MM.1S (cell line): ENCODE measurements around the gene ANGPTL3.

Experiments
- DNase-seq: peaks from one replicate; pipeline ENCODE4 v3.0.0-alpha.2; 2015
- H2AFZ ChIP-seq: fragments of 300-600 bp; sonication (generic); 2 replicates; pipeline ENCODE4 v1.6.0; 2016; ENCODE audit warnings: antibody characterized with exemption, low read length
- H3F3A ChIP-seq: fragments of 300-600 bp; sonication (generic); 2 replicates; pipeline ENCODE4 v1.6.1; 2016; ENCODE audit warnings: mild to moderate bottlenecking, antibody characterized with exemption, low read length, moderate library complexity, mixed read lengths; ENCODE audit not compliant: insufficient read depth
- H3K27ac ChIP-seq: fragments of 300-600 bp; sonication (generic); 2 replicates; pipeline ENCODE4 v1.5.1; 2016; ENCODE audit warnings: mild to moderate bottlenecking, low read length
- H3K27me3 ChIP-seq: fragments of 300-600 bp; sonication (generic); replicated peaks from 2 replicates; pipeline ENCODE4 v1.6.0; 2016; ENCODE audit warnings: low read length; ENCODE audit not compliant: insufficient read depth
- H3K36me3 ChIP-seq: fragments of 300-600 bp; sonication (generic); replicated peaks from 2 replicates; pipeline ENCODE4 v1.6.1; 2016; ENCODE audit warnings: mild to moderate bottlenecking, low read length, mixed read lengths; ENCODE audit not compliant: insufficient read depth
- H3K4me1 ChIP-seq: fragments of 300-600 bp; sonication (generic); 2 replicates; pipeline ENCODE4 v1.6.1; 2016; ENCODE audit warnings: low read length, mixed read lengths
- H3K4me2 ChIP-seq: fragments of 300-600 bp; sonication (generic); 2 replicates; pipeline ENCODE4 v1.6.0; 2016; ENCODE audit warnings: low read depth, low read length
- H3K4me3 ChIP-seq: fragments of 300-600 bp; sonication (generic); 2 replicates; pipeline ENCODE4 v1.5.1; 2016; ENCODE audit warnings: low read length, mixed read lengths
- H3K79me2 ChIP-seq: fragments of 300-600 bp; sonication (generic); 2 replicates; pipeline ENCODE4 v1.6.1; 2016; ENCODE audit warnings: mixed run types, low read length, mixed read lengths
- H3K9ac ChIP-seq: fragments of 300-600 bp; sonication (generic); 2 replicates; pipeline ENCODE4 v1.6.1; 2016; ENCODE audit warnings: low read length, mixed read lengths
- H3K9me2 ChIP-seq: fragments of 300-600 bp; sonication (generic); replicated peaks from 2 replicates; pipeline ENCODE4 v1.6.1; 2016; ENCODE audit warnings: mild to moderate bottlenecking, low read length, mixed read lengths; ENCODE audit not compliant: insufficient read depth
- H3K9me3 ChIP-seq: fragments of 300-600 bp; sonication (generic); replicated peaks from 2 replicates; pipeline ENCODE4 v1.6.1; 2016; ENCODE audit warnings: mild to moderate bottlenecking, low read length, mixed read lengths; ENCODE audit not compliant: insufficient read depth
- H4K20me1 ChIP-seq: fragments of 300-600 bp; sonication (generic); 2 replicates; pipeline ENCODE4 v1.6.1; 2016; ENCODE audit warnings: mild to moderate bottlenecking, low read length, moderate library complexity, mixed read lengths; ENCODE audit not compliant: insufficient read depth
- EZH2 ChIP-seq: fragments of 300-600 bp; sonication (generic); optimal IDR thresholded peaks from 2 replicates; pipeline ENCODE3; 2017; ENCODE audit warnings: low read depth, mild to moderate bottlenecking, antibody characterized with exemption, low read length, mixed read lengths
- EZH2phosphoT487 ChIP-seq: fragments of 300-600 bp; sonication (generic); IDR thresholded peaks from 2 replicates; pipeline ENCODE4 v1.6.1; 2018; ENCODE audit warnings: antibody characterized with exemption, low read length
- TF ChIP-seq, protein P1 (sequence below): fragments of 300-600 bp; sonication (generic); IDR thresholded peaks from 2 replicates; pipeline ENCODE4 v1.5.1; 2016; ENCODE audit warnings: antibody characterized with exemption, low read length, mixed read lengths

ANGPTL3 gene

DNA sequence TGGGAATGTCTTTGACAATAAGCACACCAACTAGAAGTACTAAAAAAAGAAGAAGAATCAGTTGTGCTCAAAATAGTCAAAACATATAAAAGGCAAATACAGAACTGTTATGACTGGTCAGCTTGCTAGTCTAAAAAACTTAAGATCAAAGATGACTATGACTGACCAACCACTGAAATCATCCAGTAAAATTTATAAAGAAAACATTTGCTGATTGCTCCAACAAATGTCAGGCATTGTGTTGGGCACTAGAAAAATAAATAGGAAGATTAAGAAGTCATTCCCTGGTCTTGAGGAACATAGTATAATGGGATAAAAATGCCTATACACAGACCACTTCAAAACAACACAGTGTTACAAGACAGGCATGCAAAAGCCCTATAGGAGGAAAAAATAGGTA, 9.3 kb upstream of the ANGPTL3 start:
- H3K36me3 ChIP-seq, result no peaks in the 10 kb centered on the region
- H3K79me2 ChIP-seq, result no peaks in the 10 kb centered on the region

DNA sequence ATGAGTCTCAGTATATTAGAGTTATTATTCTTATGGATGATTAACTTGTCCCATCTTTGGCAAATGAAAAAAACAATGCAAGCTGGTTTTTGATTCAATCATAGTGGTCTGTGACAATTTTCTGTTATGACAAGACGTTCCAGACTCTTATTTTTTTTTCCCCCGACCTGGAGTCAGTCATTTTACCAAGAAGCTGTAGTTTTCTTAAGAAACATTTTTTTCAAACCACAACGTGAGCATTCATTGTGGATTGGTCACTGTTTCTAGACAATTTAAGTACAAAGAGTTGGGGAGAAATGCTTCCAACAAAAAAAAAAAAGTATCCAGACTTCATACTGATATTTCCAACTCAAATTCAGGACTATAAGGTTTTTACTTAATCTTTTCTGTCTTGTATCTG, 8.0 kb upstream of the ANGPTL3 start:
- Histone ChIP-seq H3K4me1 (no peaks in the 10 kb centered on the region), H3K9me2 (no peaks in the 10 kb centered on the region), H3F3A (no peaks in the 10 kb centered on the region), H3K79me2 (no peaks in the 10 kb centered on the region), H3K27ac (no peak overlapping the region), H3K27me3 (no peaks in the 10 kb centered on the region), H4K20me1 (no peaks in the 10 kb centered on the region), H3K9me3 (no peaks in the 10 kb centered on the region), H3K36me3 (no peaks in the 10 kb centered on the region), H2AFZ (no peak overlapping the region), H3K9ac (no peak overlapping the region), H3K4me2 (no peak overlapping the region), H3K4me3 (no peak overlapping the region)
- DNase-seq, result no peak
- TF ChIP-seq EZH2phosphoT487 (no peak), EZH2 (no peak)
- TF ChIP-seq, protein P1, sequence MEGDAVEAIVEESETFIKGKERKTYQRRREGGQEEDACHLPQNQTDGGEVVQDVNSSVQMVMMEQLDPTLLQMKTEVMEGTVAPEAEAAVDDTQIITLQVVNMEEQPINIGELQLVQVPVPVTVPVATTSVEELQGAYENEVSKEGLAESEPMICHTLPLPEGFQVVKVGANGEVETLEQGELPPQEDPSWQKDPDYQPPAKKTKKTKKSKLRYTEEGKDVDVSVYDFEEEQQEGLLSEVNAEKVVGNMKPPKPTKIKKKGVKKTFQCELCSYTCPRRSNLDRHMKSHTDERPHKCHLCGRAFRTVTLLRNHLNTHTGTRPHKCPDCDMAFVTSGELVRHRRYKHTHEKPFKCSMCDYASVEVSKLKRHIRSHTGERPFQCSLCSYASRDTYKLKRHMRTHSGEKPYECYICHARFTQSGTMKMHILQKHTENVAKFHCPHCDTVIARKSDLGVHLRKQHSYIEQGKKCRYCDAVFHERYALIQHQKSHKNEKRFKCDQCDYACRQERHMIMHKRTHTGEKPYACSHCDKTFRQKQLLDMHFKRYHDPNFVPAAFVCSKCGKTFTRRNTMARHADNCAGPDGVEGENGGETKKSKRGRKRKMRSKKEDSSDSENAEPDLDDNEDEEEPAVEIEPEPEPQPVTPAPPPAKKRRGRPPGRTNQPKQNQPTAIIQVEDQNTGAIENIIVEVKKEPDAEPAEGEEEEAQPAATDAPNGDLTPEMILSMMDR, result no peak

More for the DNA sequence above, 9.3 kb upstream of the ANGPTL3 start:
- Histone ChIP-seq H3K4me3 (no peak overlapping the region), H3K27me3 (no peaks in the 10 kb centered on the region), H4K20me1 (no peaks in the 10 kb centered on the region), H3K4me2 (no peak overlapping the region), H3F3A (no peaks in the 10 kb centered on the region), H3K9me2 (no peaks in the 10 kb centered on the region), H3K27ac (no peak overlapping the region), H3K4me1 (no peaks in the 10 kb centered on the region), H3K9ac (no peak overlapping the region), H3K9me3 (no peaks in the 10 kb centered on the region), H2AFZ (no peak overlapping the region)
- TF ChIP-seq EZH2, result no peak
- no peak for TF ChIP-seq EZH2phosphoT487
- TF ChIP-seq, protein P1, result no peak
- DNase-seq, result no peak

DNA sequence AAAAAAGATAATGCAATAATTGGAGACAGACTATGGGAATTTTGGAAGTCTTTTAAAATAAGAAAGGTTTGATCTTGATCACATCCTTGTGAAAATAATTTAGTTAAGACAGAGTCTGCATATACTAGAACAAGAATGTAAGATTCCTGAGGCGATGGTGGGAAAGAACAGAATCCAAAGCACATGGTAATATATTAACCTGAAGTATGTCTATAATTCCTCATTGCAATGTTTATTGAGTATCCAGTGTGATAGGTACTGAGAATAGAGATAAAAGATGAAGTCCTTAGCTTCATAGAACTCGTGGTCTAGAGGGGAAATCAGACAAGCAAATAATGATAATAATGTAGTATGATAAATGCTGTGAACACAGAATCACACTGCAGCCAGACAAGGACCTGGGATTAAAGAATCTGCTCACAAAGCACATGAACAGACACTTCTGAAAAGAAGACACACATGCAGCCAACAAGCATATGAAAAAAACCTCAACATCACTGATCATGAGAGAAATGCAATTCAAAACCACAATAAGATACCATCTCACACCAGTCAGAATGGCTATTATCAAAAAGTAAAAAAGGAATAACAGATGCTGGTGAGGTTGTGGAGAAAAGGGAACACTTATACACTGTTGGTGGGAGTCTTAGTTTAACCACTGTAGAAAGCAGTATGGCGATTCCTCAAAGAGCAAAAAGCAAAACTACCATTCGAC, 6.9 kb upstream of the ANGPTL3 start:
- Histone ChIP-seq H3K4me3 (no peak overlapping the region), H3K4me2 (no peak overlapping the region), H3F3A (no peaks in the 10 kb centered on the region), H3K4me1 (no peaks in the 10 kb centered on the region), H3K27ac (no peak overlapping the region), H4K20me1 (no peaks in the 10 kb centered on the region), H3K9ac (no peak overlapping the region), H3K9me2 (no peaks in the 10 kb centered on the region), H3K36me3 (no peaks in the 10 kb centered on the region), H3K79me2 (no peaks in the 10 kb centered on the region), H2AFZ (no peak overlapping the region), H3K9me3 (no peaks in the 10 kb centered on the region), H3K27me3 (no peaks in the 10 kb centered on the region)
- TF ChIP-seq EZH2 (no peak), EZH2phosphoT487 (no peak)
- TF ChIP-seq, protein P1, result no peak
- no peak for DNase-seq
